ENCODE results near the gene MAGI3.

- TF ChIP-seq POLR2A (IDR thresholded peaks at IDR 0.05), result no peak
- no peak for TF ChIP-seq CTCF (IDR thresholded peaks at IDR 0.05)
- TF ChIP-seq EP300 (IDR thresholded peaks at IDR 0.05), result no peak
Observed at GRCh38 chr1:113686891-113687618, 296.7 kb downstream of the MAGI3 start.
